Measurements from ENCODE around the gene CCDC81.

The CCDC81 gene

GRCh38 chr11:86435711-86436110 is 61.0 kb downstream of the CCDC81 start:
- no peak for ATAC-seq (ENCODE audit: low read depth)
- no peaks in the 10 kb centered on the region for H3K36me3 Mint-ChIP-seq
- no peaks in the 10 kb centered on the region for H3K9me3 Mint-ChIP-seq

GRCh38 chr11:86438685-86439084 is 64.0 kb downstream of the CCDC81 start:
- Mint-ChIP-seq H3K36me3 (no peaks in the 10 kb centered on the region), H3K9me3 (no peaks in the 10 kb centered on the region), H3K27me3 (peaks cover 2% of the 10 kb centered on the region), H3K4me3 (no peak overlapping the region), H3K27ac (no peak overlapping the region), H3K4me1 (no peaks in the 10 kb centered on the region)
- no peak for ATAC-seq (ENCODE audit: low read depth)
- DNase-seq (ENCODE audit: low spot score in 2 of 2), result no peak

More at GRCh38 chr11:86435711-86436110, 61.0 kb downstream of the CCDC81 start:
- Mint-ChIP-seq H3K27ac (no peak overlapping the region), H3K4me3 (no peak overlapping the region), H3K4me1 (no peaks in the 10 kb centered on the region), H3K27me3 (peaks cover 1% of the 10 kb centered on the region)
- DNase-seq (ENCODE audit: low spot score in 2 of 2), result no peak

GRCh38 chr11:86440305-86440716 is 65.6 kb downstream of the CCDC81 start:
- H3K4me1 Mint-ChIP-seq, result no peaks in the 10 kb centered on the region
- ATAC-seq (ENCODE audit: low read depth), result no peak
- no peak overlapping the region for H3K4me3 Mint-ChIP-seq

DNA sequence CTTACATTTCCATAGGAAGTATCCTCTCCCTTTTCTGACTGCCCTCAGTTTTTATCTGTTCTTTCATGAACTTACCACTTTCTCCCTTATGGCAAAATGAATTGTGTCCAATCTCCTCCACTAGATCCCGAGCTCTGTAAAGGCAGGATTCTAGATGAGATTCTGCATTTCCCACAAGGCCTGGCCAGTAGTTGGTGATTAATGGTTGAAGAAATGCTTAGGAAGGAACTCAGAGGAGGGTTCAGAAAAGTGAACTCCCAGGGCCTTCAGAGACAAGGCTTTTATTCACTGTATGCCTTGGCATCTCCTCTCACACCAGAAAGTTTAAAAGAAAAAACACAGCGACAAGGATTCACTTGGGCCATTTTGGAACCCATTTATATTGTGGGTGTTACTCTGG is 66.2 kb downstream of the CCDC81 start:
- ATAC-seq (ENCODE audit: low read depth) (no peak), DNase-seq (ENCODE audit: low spot score in 2 of 2) (no peak)
- Mint-ChIP-seq H3K4me1 (no peaks in the 10 kb centered on the region), H3K4me3 (no peak overlapping the region), H3K27ac (no peak overlapping the region), H3K9me3 (no peaks in the 10 kb centered on the region), H3K27me3 (peaks cover 2% of the 10 kb centered on the region), H3K36me3 (no peaks in the 10 kb centered on the region)

More at GRCh38 chr11:86440305-86440716, 65.6 kb downstream of the CCDC81 start:
- H3K27me3 Mint-ChIP-seq, result peaks cover 2% of the 10 kb centered on the region
- H3K27ac Mint-ChIP-seq, result no peak overlapping the region
- H3K36me3 Mint-ChIP-seq, result no peaks in the 10 kb centered on the region
- DNase-seq (ENCODE audit: low spot score in 2 of 2), result no peak
- H3K9me3 Mint-ChIP-seq, result no peaks in the 10 kb centered on the region

DNA sequence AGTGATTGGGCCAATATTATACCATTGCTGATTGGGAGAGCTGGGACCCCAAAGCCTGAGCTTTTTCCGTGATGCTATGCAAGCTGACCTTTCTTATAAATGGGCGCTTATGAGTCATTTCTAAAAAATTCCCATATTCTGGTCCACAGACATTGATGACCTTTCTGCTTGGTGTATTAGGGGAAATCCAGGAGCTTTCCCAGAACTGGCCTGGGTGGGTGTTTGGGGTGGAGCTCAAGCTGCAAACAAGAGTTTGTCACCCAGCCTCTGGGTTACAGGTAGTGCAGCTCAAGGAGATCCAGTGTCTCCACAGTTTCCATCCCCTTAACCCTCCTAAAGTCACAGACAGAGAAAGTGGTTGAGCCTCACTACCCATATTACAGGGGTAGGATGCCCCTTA is 67.7 kb downstream of the CCDC81 start:
- no peak overlapping the region for H3K4me3 Mint-ChIP-seq
- no peak for DNase-seq (ENCODE audit: low spot score in 2 of 2)
- no peaks in the 10 kb centered on the region for H3K9me3 Mint-ChIP-seq
- H3K27me3 Mint-ChIP-seq, result peaks cover 2% of the 10 kb centered on the region
- no peaks in the 10 kb centered on the region for H3K4me1 Mint-ChIP-seq
- ATAC-seq (ENCODE audit: low read depth), result no peak
- no peak overlapping the region for H3K27ac Mint-ChIP-seq
- no peaks in the 10 kb centered on the region for H3K36me3 Mint-ChIP-seq

GRCh38 chr11:86442827-86443226 is 68.1 kb downstream of the CCDC81 start:
- Mint-ChIP-seq H3K27me3 (peaks cover 2% of the 10 kb centered on the region), H3K27ac (no peak overlapping the region), H3K36me3 (no peaks in the 10 kb centered on the region), H3K4me1 (no peaks in the 10 kb centered on the region), H3K4me3 (no peak overlapping the region), H3K9me3 (no peaks in the 10 kb centered on the region)
- DNase-seq (ENCODE audit: low spot score in 2 of 2), result no peak
- no peak for ATAC-seq (ENCODE audit: low read depth)

GRCh38 chr11:86443415-86443814 is 68.7 kb downstream of the CCDC81 start:
- Mint-ChIP-seq H3K4me1 (no peaks in the 10 kb centered on the region), H3K4me3 (no peak overlapping the region), H3K36me3 (no peaks in the 10 kb centered on the region), H3K27ac (no peak overlapping the region), H3K27me3 (peaks cover 2% of the 10 kb centered on the region), H3K9me3 (no peaks in the 10 kb centered on the region)
- ATAC-seq (ENCODE audit: low read depth) (no peak), DNase-seq (ENCODE audit: low spot score in 2 of 2) (no peak)

DNA sequence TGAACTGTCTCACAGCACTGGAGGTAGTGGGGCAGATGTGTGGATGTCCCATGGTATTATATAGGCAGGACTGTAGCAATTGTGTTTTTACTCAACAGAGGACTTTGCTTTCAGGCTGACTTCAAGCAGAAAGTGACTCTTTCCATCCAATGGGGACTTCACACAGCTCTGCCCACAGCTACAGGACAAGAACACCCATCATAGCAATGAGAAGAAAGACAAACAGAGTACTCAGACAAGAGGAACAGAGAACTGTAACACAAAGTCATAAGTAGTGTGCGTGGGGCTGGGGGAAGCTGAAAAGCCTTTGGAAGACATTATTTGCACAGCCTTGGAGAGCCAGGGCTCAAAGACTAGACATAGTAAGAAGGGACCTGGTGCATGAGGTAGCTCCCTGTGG is 70.3 kb downstream of the CCDC81 start:
- DNase-seq (ENCODE audit: low spot score in 2 of 2) (no peak), ATAC-seq (ENCODE audit: low read depth) (no peak)
- Mint-ChIP-seq H3K4me3 (no peak overlapping the region), H3K9me3 (no peaks in the 10 kb centered on the region), H3K27ac (no peak overlapping the region), H3K27me3 (peaks cover 2% of the 10 kb centered on the region), H3K4me1 (no peaks in the 10 kb centered on the region), H3K36me3 (no peaks in the 10 kb centered on the region)

- Mint-ChIP-seq H3K27me3 (no peaks in the 10 kb centered on the region), H3K4me1 (no peaks in the 10 kb centered on the region), H3K27ac (no peak overlapping the region), H3K4me3 (no peak overlapping the region), H3K9me3 (no peaks in the 10 kb centered on the region), H3K36me3 (no peaks in the 10 kb centered on the region)
- DNase-seq (ENCODE audit: low spot score in 2 of 2) (no peak), ATAC-seq (ENCODE audit: low read depth) (no peak)
These were observed 71.7 kb downstream of the CCDC81 start for GRCh38 chr11:86446163-86446923.

DNA sequence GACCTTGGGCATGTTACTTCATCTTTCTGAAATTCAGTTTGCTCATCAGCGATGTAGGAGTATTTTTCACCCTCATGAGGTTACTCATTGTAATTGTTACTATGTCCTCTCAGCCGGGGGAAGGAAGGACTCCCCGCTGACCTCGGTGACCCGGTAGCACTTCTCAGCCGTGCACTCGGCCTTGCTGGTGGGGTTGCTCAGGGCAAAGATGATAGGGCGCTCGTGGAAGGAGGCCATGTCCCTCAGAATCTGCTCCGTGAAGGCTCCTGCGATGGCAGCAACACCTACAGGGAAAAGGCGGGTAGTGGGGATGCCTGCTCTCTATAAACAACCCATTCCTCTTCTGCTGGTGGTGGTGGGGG is 72.2 kb downstream of the CCDC81 start:
- Mint-ChIP-seq H3K4me3 (no peak overlapping the region), H3K9me3 (no peaks in the 10 kb centered on the region), H3K27ac (no peak overlapping the region), H3K4me1 (no peaks in the 10 kb centered on the region), H3K27me3 (no peaks in the 10 kb centered on the region), H3K36me3 (no peaks in the 10 kb centered on the region)
- ATAC-seq (ENCODE audit: low read depth) (no peak), DNase-seq (ENCODE audit: low spot score in 2 of 2) (no peak)

GRCh38 chr11:86447763-86448480 is 73.2 kb downstream of the CCDC81 start:
- no peaks in the 10 kb centered on the region for H3K27me3 Mint-ChIP-seq

DNA sequence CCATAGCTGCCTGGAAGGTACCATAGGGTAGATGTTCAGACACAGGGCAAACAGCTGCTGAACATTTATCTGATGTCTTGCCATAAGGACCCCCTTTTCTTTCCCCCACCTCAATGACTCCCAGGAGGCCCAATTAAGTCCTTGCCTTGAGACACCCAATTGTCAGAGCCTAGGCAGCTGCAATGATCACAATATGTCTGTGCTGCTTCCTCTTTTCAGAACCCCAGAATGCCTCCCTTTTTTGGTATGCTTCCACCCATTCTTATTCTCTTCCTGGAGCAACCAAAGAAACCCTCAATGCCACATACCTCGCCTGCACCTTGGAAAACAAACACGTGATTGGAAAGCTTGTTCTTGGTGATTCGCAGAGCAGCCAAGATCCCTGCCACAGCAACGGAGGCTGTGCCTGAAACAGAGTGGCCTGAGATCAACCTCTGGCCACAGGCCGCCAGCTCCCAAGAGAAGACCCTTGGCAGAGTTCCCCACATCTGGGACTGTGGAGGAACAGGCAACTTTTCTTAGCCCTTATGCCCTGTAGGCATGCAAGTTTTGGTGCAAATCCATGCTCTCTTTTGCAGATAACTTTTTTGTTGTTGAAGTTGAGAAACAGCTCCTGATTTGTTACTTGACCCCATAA is 75.4 kb downstream of the CCDC81 start:
- ATAC-seq (ENCODE audit: low read depth) (no peak), DNase-seq (ENCODE audit: low spot score in 2 of 2) (no peak)
- H3K9me3 Mint-ChIP-seq, result no peaks in the 10 kb centered on the region

More at GRCh38 chr11:86447763-86448480, 73.2 kb downstream of the CCDC81 start:
- no peak for DNase-seq (ENCODE audit: low spot score in 2 of 2)
- H3K27ac Mint-ChIP-seq, result no peak overlapping the region
- no peaks in the 10 kb centered on the region for H3K36me3 Mint-ChIP-seq
- no peaks in the 10 kb centered on the region for H3K9me3 Mint-ChIP-seq
- no peaks in the 10 kb centered on the region for H3K4me1 Mint-ChIP-seq
- no peak overlapping the region for H3K4me3 Mint-ChIP-seq
- no peak for ATAC-seq (ENCODE audit: low read depth)

GRCh38 chr11:86453290-86454030 is 78.8 kb downstream of the CCDC81 start:
- H3K36me3 Mint-ChIP-seq, result no peaks in the 10 kb centered on the region
- no peaks in the 10 kb centered on the region for H3K27me3 Mint-ChIP-seq
- H3K9me3 Mint-ChIP-seq, result no peaks in the 10 kb centered on the region
- H3K4me1 Mint-ChIP-seq, result peaks cover 4% of the 10 kb centered on the region
- no peak overlapping the region for H3K4me3 Mint-ChIP-seq
- H3K27ac Mint-ChIP-seq, result no peak overlapping the region
- ATAC-seq (ENCODE audit: low read depth), result no peak
- DNase-seq (ENCODE audit: low spot score in 2 of 2), result no peak

More for the DNA sequence above, 75.4 kb downstream of the CCDC81 start:
- Mint-ChIP-seq H3K27me3 (no peaks in the 10 kb centered on the region), H3K27ac (no peak overlapping the region), H3K4me3 (no peak overlapping the region), H3K4me1 (no peaks in the 10 kb centered on the region), H3K36me3 (no peaks in the 10 kb centered on the region)
